Stimulated activated CD8-positive, alpha-beta memory T cell treated with anti-CD3 and anti-CD28 coated beads, Interleukin-15, amount 100 ng/mL, for 48 hours (primary cell): ENCODE data around the gene ANAPC16.
"Not testable (repeated sequence)": the region's sequence is repeated elsewhere in the genome, so short reads cannot be mapped to it uniquely, and the experiment has no call there.

Experiments used
- DNase-seq, 2 donors: peaks; one replicate each; pipeline ENCODE4 v3.0.0-alpha.2; 2020; ENCODE audit warnings: low read depth in 2 of 2

Gene ANAPC16

DNA sequence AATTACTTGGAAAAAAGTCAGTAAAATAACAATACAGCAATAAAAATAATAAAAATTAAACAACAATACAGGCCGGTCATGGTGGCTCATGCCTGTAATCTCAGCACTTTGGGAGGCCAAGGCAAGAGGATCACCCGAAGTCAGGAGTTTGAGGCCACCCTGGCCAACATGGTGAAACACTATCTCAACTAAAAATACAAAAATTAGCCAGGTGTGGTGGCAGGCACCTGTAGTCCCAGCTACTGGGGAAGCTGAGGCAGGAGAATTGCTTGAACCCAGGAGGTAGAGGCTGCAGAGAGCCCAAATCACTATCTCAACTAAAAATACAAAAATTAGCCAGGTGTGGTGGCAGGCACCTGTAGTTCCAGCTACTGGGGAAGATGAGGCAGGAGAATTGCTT, 4.0 kb upstream of the ANAPC16 start:
- DNase-seq = not testable (repeated sequence)

DNA sequence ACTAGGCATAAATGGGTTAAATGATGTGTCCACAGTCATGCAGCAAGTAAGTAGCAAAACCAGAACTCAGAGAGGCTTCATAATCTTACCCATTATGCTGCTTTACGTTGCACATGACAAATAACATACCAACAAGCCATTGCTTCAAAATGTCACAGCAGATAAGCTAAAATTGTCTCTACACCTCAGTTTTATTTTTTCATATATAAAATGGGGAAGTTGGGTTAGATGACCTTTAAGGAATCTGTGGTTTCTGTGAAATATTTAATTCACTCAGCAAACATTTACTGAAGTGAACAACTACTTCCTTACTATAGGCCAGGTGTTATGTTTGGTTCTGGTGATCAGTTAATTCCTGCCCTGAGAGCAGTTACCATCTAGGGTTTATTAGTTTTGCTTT, 2.5 kb downstream of the ANAPC16 start:
- DNase-seq = no peak

DNA sequence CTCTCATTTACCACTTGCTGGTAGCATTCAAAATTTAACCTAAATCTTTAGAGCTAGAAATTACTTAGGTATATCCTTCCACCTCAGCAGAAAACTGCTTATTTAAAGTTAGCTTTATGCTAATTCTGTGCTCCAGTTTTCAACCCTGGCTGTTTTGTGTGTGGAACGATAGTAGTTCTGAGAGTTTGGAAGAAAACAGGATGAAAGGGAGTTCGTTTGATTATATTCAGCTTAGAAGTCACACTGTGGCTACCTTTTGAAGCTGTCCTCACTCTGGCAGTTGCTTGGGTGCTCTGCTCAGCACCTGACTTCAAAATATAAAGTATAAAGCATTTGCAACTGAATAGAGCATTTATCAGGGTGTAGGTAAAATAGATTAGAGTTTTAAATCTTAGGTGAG, 2.9 kb downstream of the ANAPC16 start:
- DNase-seq = no peak

DNA sequence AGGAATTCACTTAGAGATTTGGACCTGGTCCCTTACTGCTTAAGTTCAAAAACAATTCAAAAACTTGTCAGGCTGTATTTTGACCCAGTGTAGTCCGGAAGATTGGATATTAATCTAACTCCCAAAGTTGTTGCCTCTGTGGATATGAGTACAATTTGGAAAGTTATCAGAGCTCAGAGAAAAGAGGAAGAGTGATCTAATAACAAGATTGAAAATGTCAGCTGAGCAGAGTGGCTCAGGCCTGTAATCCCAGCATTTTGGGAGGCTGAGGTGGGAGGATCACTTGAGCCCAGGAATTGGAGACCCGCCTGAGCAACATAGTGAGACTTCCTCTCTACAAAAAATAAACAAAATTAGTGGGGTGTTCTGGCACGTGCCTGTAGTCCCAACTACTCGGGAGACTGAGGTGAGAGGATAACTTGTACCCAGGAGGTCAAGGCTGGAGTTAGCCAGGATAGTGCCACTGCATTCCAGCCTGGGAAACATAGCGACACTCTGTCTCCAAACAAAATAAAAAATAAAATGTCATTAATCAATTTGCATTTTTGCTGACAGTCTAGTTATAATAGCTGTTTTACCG, 3.5 kb downstream of the ANAPC16 start:
- DNase-seq = no peak

DNA sequence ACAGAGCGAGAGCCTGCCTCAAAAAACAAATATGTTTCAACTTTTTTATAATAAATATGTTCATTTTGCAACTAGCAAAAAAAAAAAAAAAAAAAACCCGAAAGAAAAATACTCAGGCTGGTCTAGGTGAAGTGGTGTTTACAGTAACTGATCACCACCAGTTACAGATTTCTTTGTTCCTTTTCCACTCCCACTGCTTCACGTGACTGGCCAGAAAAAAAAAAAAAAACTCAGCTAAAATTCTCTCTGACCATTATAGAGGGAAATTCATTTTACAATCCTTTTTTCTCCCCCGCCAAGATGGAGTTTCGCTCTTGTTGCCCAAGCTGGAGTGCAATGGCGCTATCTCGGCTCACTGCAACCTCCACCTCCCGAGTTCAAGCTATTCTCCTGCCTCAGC, 4.8 kb downstream of the ANAPC16 start:
- no peak for DNase-seq

DNA sequence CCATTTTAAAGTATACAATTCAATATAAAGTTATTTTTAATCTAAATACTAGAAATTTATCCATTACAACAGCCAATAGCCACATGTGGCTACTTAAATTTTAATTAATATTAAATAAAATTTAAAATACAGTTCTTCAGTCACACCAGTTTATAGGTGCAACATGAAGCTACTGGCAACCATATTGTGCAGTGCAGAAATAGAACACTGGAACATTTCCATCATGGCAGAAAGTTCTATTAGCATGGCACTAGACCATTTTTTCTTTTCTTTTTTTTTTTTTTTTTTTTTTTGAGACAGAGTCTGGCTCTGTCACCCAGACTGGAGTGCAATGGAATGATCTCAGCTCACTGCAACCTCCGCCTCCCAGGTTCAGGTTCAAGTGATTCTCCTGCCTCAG, 5.5 kb downstream of the ANAPC16 start:
- DNase-seq = no peak

DNA sequence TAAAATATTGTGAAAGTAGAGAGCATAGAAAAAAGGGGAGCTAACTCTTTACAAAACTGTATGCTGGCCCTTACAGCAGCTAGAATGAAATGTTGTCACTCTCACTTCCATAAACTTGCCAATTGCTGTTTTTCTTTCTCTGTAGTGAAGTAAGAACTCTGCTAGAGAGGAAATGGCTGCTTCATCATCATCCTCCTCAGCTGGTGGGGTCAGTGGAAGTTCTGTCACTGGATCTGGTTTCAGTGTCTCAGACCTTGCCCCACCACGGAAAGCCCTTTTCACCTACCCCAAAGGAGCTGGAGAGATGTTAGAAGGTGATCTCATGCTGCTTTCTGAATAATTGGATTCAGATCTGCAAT, 7.9 kb downstream of the ANAPC16 start:
- DNase-seq = no peak

DNA sequence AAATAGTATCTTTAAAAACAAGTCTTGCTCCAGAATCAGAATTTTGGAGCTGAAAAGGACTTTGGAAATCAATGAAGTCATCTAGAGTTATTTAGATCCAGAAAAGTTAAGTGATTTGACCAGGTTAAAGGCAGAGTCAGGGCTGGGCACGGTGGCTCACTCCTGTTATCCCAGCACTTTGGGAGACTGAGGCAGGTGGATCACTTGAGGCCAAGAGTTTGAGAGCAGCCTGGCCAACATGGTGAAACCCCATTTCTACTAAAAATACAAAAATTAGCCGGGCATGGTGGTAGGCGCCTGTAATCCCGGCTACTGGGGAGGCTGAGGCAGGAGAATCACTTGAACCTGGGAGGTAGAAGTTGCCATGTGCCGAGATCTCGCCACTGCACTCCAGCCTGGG, 8.4 kb downstream of the ANAPC16 start:
- not testable (repeated sequence) for DNase-seq

DNA sequence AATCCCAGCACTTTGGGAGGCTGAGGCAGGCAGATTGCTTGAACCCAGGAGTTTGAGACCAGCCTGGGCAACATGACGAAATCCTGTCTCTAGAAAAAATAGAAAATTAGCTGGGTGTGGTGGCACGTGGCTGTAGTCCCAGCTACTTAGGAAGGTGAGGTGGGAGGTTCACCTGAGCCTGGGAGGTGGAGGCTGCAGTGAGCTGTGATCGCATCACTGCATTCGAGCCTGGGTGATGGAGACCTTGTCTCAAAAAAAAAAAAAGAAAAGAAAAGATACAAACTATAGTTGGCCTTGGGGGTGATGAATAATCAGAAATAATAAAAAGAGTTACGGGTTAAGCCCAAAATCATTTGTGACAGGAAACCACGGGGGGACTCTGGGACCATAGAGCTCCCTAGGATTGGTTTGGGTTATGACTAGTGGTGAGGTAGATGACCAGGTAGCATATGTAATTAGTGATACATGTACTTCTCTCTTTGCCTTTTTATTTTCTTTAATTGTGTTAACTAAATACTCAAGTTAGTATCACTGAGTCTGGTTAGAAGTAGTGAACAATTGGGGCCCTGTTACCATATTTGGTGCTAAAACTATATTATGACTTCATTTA, 10.7 kb downstream of the ANAPC16 start:
- DNase-seq = no peak

DNA sequence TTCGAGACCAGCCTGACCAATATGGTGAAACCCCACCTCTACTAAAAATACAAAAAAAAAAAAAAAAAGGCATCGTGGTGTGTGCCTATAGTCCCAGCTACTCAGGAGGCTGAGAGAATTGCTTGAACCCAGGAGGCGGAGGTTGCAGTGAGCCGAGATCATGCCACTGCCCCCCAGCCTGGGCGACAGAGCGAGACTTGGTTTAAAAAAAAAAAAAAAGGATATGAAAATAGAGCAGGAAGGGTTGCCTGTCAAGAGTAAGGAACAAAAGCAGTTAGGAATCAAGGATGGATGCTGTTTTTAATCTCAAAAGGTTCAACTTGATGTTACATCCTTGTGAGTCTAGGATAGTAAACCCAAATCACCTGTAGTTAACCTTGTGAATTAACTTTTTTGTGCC, 12.0 kb downstream of the ANAPC16 start:
- DNase-seq = no peak

DNA sequence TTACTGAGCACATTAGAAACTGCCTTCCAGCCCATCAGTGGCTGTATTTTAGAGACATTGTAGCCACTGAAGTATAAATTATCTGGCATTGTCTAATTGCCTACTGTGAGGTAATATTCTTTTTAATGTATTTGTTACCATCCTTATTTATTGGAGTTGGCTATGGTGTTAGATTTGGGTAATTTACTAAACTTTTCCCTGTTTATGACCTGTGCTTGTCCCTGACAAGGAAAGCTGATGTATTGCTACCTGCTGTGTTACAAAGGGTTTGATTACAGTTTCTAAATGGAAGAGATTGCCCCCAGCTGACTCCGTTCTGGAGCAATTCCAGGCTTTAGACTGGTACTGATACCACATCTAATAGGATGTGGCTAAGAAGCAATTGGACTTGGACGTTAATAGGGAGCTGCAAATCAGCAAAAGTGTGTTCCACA, 12.5 kb downstream of the ANAPC16 start:
- DNase-seq = no peak

DNA sequence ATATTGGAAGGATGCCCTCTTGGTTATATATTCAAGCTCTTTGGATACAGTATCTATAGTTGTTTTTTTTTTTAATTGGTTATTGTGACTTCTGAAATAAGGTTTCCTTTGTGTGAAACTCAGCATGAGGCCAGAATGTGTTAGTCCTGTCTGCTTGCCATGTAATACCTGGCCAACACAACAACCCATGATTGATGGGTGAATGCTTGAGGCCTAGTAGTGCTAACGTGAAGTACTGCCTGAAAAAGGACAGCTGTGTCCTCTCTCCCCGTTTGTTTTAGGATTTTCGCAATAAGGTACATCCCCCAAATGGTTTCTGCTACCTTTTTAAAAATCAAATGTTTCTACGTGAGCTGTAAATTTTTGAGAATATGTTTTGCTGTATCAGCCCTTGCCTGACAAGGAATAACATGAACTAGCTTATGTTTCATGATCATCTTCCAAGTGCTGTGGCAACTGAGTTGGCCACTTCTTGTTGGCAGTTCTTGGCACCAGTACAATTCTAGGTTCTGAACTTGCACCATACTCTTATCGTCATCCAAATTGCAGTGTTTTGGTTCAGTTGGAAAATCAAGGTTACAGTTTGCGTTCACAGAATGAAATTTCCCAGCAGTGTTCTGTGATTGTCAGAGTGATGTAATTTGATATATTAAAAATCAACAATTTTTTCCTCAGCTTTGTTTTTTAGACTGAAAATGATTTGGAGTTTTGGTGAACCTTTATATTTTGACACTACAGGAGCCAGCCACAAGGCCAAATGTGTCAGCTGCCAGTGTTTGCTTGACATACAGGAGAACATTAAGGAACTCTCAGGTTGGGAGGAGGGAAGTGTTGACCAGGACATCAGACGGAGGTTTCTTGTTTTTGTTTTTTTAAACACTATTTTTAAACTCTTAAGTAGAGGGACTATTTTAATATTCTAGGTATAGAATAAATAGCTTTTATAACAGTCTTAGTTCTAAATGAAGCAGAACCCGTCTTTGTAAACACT, 13.7 kb downstream of the ANAPC16 start:
- no peak for DNase-seq

DNA sequence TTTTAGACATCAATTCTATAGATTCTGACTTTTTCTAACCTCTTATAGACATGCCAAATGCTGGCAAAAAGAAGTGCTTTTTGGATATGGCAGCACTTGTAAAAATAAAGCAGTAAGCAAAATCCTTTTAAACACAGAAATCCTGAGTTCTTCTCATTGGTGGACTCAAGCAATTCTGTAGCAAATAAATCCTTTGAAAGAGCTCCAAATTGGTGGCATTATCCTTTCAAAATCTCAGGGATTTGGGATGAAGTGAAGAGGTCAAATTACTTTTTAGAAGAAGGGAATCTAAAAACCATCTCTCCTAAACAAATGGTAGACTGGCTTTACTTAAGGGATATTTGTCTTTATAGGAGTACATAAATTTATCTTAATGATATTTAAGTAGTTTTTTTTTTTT, 17.8 kb downstream of the ANAPC16 start:
- DNase-seq = no peak

DNA sequence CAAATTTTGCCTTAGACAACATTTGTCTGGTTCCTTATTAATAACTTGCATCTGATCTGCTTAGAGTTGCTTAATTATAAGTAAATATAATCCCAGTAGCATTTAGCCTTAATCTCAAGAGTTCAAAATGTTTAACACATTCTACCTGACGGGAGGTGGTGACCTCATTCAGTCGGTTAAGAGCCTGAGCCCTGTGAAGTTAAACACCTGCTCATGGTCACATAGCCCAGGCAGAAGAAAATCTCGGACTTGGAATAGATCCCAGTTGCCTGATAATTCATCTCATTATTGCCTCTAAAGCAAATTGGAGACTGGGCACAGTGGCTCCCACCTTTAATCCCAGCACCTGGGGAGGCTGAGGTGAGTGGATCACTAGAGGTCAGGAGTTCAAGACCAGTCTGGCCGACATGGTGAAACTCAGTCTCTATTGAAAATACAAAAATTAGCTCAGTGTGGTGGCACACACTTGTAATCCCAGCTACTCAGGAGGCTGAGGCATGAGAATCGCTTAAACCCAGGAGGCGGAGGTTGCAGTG, 18.8 kb downstream of the ANAPC16 start:
- DNase-seq = no peak

DNA sequence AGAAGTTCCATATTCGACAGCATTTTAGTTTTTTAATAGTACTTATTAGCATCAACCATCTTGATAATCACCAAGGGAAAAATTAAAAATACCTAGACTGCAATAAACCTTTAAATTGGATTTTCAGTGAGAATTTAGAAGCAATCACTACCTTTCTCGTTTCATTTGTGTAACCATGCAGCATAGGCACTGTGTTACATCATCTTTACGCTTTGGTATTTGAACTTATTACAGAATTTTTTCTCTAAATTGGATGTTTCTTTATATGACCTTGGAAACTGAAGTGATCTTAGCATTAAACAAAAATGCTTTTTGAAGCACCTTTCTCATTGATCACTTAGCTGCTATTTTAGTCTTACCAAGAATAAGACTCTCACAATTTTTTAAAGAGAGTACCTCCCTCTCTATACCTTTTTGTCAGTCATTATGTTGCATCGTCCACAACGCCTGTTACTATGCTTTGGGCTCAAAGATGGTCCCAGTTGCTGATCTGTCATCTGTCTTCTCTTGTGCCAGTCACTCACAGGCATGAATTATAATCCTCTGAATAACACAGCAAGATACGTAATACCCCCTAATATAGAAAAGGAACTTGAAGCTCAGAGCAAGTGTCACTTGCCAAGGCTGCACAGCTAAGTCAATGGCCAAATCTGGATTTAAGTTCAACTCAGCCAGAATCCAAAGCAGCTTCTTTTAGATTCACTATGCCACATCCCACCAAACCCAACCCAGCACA, 19.9 kb downstream of the ANAPC16 start:
- DNase-seq = no peak

DNA sequence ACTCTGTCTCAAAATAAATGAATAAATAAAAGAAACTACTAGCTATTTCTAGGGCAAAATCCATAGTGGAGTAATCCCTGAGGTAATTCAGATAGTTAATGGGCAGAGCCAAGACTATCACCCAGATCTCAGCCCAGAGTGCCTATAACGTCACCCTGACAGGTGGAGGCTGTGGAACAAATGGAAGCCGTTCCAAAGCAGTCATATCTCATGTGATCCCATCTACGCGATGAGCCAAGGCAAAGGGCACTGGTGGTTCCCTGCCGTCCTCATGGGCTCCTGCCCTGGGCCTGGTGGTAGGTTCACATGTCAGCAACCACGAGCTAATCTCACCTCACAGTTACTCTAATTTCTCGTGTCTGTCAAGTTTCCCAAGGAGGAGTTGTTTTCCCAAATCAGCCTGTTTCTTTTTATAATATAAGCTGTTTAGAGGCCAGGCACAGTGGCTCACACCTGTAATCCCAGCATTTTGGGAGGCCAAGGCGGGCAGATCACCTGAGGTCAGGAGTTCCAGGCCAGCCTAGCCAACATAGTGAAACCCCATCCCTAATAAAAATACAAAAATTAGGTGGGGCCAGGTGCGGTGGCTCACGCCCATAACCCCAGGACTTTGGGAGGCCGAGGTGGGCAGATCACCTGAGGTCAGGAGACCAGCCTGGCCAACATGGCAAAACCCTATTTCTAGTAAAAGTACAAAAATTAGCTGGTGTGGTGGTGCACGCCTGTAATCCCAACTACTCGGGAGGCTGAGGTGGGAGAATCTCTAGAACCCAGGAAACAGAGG, 22.8 kb downstream of the ANAPC16 start:
- DNase-seq = no peak

DNA sequence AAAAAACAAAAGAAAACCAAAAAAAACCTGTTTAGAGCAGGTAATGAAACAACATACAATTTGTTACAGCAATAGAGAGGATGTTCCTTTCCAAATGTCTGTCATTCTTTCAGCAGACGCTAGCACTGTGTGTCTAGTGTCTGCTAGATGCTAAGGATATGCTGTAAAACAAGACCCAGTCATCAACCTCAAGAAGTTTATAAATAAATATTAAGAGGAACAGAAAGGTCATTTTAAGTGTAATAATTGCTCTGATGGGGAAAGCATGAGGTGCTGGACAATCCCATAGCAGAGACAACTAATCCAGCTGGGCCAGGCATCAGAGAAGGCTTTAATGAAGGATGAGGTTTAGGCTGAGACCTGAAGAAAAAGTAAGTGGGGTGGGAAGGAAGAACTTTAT, 23.6 kb downstream of the ANAPC16 start:
- no peak for DNase-seq

DNA sequence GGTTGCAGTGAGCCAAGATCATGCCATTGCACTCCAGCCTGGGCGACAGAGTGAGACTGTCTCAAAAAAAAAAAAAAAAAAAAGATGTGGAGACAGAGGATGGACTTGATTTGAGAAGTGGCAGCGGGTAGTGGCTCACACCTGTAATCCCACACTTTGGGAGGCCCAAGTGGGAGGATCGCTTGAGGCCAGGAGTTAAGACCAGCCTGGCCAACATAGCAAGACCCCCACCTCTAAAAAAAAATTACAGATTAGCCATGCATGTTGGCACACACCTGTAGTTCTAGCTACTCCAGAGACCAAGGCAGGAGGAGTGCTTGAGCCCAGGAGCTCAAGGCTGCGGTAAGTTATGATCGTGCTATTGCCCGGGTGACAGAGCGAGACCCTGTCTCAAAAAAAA, 24.6 kb downstream of the ANAPC16 start:
- DNase-seq = no peak

DNA sequence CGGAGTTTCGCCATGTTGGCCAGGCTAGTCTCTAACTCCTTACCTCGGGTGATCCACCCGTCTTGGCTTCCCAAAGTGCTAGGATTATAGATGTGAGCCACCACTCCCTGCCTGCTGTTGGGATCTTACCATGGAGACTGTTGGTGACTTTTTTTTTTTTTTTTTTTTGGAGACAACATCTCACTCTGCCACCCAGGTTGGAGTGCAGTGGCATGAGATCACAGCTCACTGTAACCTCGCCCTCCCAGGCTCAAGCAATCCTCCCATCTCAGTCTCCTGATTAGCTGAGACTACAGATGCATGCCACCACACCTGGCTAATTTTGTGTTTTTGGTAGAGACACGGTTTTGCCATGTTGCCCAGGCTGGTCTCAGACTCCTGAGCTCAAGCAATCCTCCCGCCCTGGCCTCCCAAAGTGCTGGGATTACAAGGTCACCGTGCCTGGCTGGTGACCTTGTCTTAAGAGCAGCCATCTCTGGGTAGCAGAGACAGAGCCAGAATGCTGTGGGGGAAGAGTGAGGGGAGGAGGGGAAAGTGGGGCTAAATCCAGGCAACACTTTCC, 26.0 kb downstream of the ANAPC16 start:
- DNase-seq = no peak

DNA sequence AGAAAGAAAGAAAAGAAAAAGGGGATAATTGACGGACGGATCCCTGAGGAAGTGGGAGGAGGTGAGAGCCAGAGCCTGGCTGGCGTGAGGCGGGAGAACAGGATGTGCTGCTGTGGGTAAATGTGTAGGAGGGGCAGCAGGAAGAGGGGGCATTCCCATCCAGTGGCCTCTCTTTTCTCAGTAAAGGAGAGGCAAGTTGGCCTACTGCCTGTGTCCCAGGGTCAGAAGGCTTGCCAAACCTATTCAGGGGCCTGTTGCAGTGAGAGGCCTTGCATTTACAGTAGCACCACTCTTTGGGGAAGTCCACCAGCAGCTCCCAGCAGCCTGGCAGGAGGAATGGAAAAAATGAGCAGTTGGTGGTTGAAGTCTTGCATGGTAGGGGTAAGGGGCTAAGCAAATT, 26.9 kb downstream of the ANAPC16 start:
- DNase-seq = no peak
